Measurements from ENCODE around the gene CCDC188.

The CCDC188 gene

DNA sequence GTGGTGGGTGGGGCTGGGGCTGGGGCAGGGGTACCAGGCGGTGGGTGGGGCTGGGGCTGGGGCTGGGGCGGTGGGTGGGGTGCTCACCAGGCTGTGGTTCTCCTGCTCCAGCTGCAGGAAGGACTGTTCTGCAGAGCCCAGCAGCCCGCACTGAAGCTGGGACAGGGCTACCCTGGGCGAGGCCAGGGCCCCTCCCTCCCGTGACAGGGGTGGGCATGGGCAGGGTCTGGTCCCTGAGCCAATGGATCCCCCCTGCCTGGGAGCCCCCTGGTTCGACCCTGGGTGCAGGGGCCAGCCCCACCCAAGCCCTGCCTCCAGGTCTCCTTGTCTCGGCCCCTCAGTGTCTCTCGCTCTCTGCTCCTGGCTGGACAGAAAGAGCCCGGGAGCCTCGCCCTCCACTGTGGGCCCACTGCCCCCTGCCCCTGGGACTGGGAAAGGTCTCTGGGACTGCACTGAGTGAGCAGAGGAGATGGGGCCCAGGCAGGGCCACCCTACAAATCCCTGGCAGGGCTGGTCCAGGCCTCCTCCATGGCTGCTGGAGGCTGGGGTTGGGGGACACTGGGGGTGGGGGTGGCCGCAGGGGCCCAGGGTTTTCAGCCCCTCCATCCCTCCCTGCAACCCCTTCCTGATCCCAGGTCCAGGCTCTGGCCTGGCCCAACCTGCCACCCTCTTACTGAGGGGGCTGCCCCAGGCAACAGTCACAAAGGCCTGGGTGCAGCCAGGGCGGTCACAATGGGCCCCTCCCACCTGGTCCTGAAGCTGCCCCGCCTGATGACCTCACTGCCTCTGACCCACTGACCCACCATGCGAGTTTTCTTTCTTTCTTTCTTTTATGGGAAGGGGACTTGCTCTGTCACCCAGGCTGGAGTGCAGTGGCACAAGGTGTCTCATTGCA lies at the start of gene CCDC188:
TSS of gene CCDC188 (minus strand) at position 675 of the 895 bp plus-strand sequence. CDS start at position 606, 69 bp downstream.
- DNase-seq: no peak
- in situ Hi-C loops (cut with HindIII; ENCODE audit: low pct_ligation_motif_present, low pct_unique_long_range_greater_than_20kb, low sequenced_read_pairs): no loop called here

DNA sequence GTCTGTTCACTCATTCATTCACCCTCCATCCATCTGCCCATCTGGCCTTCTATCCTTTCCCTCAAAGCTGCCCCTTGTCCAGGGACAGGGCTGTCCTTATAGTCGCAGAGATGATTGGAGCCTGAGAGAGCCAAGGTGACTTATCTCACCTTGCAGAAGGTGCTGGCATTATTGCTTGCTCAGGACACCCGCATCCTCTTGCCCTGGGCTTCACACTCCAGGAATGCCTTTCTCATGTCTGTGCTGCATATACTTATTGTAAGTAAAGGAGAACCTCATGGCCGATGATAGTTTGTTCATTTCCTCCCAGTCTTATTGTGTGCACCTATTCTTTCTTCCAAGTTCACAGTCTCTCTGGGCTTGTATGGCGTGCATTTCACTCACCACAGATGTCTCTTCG lies 49.1 kb upstream of the CCDC188 start:
- no peak for DNase-seq
- in situ Hi-C loops (cut with HindIII; ENCODE audit: low pct_ligation_motif_present, low pct_unique_long_range_greater_than_20kb, low sequenced_read_pairs): no loop called here

DNA sequence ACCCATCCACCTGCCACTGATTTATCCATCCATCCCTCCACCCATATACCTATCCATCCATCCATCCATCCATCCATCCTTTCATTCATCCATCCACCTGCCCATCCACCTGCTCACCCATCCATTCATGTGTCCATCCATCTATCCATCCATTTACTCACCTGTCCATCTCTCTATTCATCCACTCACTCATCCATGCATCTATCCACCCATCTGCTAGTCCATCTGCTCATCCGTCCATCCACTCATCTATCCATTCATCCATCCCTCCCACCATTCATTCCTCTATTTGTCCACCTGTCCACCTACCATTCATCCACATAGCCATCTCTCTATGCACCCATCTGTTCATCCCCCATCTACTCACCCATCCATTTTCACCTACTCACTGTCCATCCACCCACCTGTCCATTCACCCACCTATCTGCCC lies 48.6 kb upstream of the CCDC188 start:
- in situ Hi-C loops (cut with HindIII; ENCODE audit: low pct_ligation_motif_present, low pct_unique_long_range_greater_than_20kb, low sequenced_read_pairs): no loop called here
- DNase-seq: no peak

DNA sequence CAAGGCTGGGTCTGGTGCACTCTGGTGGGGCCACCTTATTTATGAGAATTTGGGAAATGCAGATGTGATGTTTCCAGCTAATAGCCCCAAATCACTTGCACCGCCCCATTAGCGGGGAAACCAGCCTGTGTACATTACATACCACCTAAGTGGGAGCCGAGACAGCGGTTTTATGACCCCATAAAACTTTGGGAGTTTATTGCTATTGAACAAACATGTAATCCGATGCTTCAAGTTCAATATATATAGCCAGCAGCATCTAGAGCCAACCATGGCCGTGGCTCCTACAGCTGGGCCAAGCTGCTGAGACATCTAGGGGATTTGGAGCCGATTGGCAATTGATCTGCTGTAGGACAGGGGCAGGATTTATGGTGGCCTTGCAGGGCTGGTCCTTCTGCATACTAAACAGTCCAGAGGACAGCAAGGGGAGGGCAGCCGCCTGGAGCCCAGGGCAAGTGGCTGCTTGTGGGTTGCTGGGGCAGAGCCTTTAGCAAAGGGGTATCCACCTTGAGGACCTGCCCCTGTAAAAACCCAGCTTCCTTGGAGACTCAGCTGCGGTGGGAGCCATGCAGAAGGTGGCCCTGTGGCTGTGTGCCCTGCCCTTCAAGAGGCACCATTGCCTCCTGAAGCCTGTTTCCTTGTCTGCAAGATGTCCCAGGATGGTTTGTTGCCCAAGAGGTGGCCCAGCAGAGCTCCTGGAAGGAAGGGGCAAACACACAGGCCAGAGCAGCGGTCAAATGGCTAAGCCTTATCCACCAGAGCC lies 47.9 kb upstream of the CCDC188 start:
- in situ Hi-C loops (cut with HindIII; ENCODE audit: low pct_ligation_motif_present, low pct_unique_long_range_greater_than_20kb, low sequenced_read_pairs): no loop called here
- no peak for DNase-seq

DNA sequence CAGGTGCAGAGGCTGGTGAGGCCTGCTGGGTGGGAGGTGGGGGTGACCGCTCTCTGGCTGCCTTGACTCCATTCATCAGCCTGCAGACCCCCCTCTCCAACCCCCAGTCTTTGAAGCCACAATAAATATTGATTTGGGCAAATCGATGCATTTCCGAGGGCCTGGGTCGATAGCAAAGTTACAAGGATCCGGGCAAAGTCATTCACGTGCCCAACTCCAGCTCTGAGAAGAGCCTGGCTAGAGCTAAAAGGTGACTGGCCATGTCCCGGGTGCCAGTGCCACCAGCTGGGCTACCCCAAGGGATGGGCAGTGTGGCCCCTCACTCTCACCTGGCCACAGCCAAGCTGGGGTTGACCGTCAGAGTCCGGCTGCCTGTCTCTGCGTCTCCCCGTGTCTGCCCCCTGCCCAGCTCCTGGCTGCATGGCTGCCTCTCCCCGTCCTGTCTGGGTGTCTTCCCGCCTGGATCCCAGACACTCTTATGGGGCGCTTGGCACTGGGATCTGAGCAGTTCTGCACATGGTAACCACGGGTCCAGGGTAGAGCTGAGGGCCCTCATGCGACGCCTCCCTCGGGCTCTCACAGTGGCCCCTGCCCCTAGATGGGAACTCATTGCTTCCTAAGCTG lies 46.7 kb upstream of the CCDC188 start:
- in situ Hi-C loops (cut with HindIII; ENCODE audit: low pct_ligation_motif_present, low pct_unique_long_range_greater_than_20kb, low sequenced_read_pairs): no loop called here
- DNase-seq: no peak

DNA sequence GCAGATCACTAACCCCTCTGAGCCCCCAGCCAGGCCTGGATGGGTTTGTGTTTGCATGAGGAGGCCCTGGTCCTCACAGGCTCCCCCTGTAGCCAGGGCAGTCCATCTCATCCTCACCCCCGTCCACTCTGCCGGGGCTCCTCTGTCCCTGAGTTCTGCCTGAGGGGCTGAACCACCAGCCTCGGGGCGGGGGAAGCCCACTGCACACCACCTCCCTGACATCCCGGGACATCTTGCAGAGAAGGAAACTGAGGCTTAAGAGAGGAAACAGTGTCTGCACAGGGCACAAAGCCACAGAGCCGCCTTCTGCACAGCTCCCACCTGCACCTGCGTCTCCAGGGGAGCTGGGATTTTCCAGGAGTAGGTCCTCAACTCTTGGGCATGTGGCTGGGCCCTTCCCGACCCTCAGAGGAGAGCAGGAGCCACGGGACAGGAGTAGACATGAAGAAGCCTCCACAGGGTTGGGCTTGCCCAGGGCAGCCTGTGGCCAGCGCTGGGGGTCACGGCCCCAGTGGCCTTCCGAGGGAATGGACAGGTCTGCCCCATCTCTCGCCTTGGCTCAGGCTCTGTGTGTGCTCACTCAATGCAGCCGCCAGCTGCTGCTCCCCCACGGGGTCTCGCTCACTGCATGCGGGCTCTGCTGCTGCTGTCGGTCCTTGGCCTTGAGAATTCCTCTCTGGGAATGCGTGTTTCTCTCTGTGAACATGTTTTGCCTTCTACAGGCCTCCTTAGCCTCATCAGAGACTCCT lies 45.4 kb upstream of the CCDC188 start:
- DNase-seq: no peak
- in situ Hi-C loops (cut with HindIII; ENCODE audit: low pct_ligation_motif_present, low pct_unique_long_range_greater_than_20kb, low sequenced_read_pairs): no loop called here

DNA sequence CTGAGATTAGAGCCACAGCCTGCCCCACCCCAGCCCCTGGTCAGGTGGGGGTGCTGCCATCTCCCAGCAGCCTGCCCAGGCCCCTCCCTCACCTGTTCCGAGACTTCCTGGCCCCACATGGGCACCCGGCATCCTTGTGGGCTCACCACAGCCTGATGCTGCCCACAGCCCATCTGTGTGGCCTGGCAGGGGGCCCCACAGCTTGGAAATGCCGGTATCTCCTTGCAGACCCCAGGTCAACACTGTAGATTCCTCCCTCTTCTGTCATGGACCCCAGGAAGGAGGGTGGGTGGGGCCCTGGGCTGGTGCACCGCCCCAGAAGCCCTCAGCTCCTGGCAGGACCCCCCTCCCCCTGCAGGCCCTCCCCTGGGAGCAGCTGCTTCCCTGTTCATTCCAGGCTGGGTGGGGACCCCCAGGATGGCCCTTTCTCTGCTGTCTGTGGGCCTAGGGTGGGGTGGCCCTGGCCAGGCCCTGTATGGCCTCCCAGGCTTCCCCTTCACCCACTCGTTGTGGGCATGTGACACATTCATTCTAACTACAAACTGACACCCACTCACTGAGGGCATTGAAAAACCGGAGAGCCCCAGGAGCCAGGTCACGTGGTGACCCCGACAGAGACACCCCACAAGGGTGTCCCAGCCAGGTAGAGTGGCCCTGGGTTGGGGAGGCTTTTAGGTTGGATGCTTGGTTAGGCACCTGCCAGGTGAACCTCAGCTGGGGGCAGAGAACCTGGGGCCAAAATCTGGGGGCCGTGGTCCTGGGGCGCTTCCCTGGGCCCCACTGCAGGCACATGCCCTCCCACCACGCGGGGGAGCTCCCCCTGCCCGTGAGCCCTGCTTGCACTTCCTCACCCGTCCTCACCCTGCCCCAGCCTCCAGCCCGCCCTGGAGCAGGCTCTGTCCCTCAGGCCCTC lies 44.1 kb upstream of the CCDC188 start:
- in situ Hi-C loops (cut with HindIII; ENCODE audit: low pct_ligation_motif_present, low pct_unique_long_range_greater_than_20kb, low sequenced_read_pairs): no loop called here
- DNase-seq: no peak

DNA sequence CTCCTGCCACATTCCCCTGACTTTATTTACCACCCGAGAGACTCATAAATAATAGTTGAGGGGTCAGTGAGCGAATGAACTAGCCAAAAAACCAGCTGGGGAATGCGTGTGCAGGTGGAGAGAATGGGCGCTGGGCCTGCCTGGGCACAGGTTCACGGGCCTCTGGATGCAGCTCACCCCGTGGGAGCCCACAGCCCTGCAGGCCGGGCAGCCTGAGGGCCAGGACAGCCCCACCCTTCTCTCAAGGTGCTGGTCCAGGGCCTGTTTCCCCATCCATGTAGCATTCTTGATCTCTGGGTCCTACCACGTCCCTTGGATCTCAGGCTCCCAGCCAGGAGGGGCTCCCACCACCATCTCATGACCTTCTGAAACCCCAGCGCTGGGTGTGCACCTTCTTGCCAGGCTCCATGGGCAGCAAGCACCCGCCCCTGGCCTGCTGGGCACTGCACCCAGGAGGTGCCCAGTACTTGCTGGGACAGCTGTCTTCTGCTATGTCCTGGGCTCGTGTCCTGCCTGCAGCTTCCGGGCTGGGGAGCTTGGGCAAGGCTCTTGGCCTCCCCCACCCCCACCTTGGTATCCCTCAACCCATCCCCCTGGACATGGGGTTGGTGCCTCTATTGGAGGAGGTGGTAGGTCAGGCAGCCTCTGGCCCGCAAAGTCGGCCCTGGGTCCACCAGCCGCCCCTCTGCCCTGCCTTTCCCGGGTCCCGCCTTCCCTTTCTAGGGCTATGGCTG lies 43.1 kb upstream of the CCDC188 start:
- in situ Hi-C loops (cut with HindIII; ENCODE audit: low pct_ligation_motif_present, low pct_unique_long_range_greater_than_20kb, low sequenced_read_pairs): no loop called here
- no peak for DNase-seq

DNA sequence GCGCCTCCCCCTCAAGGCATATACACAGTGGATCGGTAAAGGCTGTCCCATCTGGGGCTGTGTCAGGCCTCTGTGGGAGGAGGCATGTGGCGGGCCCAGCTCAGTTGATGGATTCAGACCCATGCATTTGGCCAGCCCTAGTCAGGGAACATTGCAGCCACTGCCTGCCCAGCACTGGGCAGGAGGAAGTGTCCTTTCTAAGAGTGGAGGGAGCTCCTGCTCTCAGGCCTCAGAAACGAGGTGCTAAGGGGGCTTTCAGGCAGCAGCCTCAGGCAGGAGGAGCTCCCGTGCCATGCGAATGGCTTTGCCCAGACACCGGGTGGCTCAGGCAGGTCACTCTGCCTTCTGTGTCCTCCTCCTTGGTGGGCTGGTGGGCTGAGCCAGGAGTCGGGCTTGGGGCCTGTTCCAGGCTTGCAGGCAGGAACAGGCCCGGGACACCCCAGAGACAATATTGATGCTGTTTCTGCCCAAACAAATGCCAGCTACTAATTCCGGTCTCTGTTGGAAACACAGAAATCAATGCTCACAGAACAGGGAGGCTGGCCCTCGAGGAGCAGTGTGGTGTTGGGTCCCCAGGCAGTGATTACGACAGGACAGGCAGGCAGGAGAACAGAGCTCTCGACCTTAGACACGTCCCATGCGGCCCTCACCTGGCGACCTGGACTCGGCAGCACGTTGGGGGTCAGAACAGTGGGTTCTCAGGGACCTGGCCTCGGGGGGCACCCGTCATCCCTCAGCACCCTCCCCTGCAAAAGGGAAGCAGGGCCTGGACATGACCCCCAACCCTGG lies 42.3 kb upstream of the CCDC188 start:
- in situ Hi-C loops (cut with HindIII; ENCODE audit: low pct_ligation_motif_present, low pct_unique_long_range_greater_than_20kb, low sequenced_read_pairs): no loop called here
- DNase-seq: no peak

DNA sequence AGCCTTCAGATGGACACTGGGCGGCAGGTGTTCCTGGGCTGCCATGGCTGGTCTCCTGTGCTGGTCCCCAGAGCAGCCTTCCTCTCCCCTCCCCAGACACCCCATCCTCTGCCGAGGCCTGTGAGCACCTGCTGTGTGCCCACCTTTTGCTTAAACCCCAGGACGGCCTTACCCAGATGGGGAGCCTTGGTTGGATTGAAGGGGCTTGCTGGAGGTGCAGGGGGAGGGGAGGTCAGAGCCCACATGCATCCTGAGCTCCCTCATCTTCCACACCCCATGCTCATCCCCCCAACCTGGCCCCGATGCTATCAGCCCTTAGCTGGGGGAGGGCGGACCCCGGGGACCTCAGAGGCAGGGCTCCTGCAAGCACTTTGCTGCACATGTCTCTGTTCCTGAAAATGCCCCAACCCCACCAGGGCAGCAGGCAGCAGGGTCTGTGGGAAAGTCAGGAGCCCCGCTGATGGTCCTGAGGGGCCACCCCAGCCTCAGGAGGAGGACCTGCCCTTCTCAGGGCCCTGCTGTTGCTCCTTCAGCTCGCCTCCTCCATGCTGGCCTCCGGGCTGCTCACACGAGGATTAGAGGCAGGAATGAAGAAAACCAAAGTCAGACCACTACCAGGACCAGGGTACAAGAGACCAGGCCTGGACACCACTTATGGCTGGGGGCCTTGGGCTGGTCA lies 41.6 kb upstream of the CCDC188 start:
- no peak for DNase-seq
- in situ Hi-C loops (cut with HindIII; ENCODE audit: low pct_ligation_motif_present, low pct_unique_long_range_greater_than_20kb, low sequenced_read_pairs): no loop called here

DNA sequence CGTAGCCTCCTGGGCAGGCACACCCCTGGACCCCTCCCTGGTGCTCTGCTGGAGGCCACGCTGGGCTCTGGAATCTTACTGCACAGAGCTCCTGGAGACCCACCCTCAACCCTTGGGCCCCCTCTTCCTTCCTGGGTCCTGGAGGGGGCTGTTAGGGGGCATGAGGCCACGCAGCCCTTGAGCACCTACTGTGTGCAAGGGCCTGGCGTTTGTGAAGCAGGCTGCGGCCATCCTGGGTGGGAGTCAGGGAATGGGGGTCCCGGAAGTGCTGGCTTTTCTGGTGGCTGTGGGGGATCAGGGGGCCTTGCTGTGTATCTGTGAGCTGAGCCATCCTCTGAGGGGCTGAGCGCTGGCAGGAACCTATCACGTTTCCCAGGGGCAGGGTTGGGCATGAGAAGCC lies 40.9 kb upstream of the CCDC188 start:
- no peak for DNase-seq
- in situ Hi-C loops (cut with HindIII; ENCODE audit: low pct_ligation_motif_present, low pct_unique_long_range_greater_than_20kb, low sequenced_read_pairs): no loop called here

DNA sequence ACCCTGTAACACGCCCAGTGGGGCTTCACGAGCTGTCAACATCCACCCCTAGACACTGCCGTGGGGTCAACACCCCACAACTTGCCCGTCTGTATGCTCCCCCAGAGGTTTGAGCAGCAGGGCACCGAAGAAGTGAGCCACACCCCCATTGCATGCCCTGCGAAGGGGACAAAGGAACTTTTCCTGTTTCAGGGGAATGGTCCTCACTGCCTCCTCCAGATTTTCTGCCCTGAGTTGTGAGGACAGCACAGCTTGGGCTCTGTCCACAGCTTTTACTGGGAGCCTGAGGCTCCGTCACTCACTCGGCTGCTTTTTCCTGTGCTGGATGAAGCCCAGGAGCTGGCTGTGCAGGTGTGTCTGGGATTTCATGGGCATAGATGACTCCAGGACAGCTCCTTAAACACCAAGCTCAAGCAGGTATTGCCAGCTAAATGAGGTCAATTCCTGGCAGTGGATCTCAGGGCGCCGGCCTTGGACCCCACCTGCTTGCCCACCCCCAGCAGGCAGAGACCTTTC lies 40.2 kb upstream of the CCDC188 start:
- in situ Hi-C loops (cut with HindIII; ENCODE audit: low pct_ligation_motif_present, low pct_unique_long_range_greater_than_20kb, low sequenced_read_pairs): no loop called here

DNA sequence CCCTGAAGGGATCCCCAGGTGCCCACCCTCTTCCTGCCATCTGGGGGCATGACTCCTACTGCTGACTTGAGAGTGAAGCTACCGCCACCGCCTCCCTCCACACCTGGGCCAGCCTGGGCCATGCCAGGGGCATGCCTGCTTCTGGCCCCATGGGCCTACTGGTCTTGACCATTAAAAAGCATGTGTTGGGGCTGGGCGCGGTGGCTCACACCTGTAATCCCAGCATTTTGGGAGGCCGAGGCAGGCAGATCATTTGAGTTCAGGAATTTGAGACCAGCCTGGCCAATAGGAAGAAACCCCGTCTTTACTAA lies 37.7 kb upstream of the CCDC188 start:
- DNase-seq: no peak
- in situ Hi-C loops (cut with HindIII; ENCODE audit: low pct_ligation_motif_present, low pct_unique_long_range_greater_than_20kb, low sequenced_read_pairs): no loop called here

More for the DNA sequence above, 40.2 kb upstream of the CCDC188 start:
- DNase-seq: no peak

DNA sequence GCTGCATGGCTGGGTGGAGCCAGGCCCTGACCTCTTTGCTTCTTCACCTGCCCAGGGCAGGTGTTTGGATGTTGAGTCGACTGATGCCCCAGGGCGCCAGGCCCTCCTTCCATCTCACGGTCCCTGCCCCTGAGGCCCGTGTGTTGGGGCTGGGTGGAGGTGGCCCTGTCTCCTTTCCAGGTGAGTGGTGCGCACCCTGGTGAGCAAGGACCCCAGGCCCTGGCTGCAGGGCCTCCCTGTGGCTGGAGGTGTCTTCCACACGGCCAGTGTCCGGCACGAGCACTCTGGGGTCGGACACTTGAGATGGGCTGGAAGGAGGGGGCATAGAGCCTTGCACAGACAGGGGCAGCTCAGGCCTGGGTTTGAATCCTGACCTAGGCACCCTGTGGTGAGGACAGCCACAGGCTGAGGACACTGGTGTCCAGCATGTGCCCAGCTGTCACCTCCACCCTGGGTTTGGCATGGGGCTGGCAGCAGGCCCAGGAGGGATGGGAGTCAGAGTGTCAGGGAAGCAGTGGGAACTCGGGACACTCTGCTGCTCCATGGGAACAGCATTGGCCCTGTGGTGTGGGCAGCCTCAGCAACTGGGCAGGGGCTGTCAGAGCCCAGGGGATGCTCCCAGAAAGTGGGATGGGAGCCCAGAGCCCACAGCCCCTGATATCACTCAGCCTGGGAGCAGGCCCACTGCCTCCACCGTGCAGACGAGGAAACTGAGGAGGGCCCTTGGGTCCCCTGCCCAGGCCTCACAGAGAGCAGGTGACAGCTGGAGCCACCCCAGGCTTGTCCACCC lies 37.1 kb upstream of the CCDC188 start:
- in situ Hi-C loops (cut with HindIII; ENCODE audit: low pct_ligation_motif_present, low pct_unique_long_range_greater_than_20kb, low sequenced_read_pairs): no loop called here
- no peak for DNase-seq

DNA sequence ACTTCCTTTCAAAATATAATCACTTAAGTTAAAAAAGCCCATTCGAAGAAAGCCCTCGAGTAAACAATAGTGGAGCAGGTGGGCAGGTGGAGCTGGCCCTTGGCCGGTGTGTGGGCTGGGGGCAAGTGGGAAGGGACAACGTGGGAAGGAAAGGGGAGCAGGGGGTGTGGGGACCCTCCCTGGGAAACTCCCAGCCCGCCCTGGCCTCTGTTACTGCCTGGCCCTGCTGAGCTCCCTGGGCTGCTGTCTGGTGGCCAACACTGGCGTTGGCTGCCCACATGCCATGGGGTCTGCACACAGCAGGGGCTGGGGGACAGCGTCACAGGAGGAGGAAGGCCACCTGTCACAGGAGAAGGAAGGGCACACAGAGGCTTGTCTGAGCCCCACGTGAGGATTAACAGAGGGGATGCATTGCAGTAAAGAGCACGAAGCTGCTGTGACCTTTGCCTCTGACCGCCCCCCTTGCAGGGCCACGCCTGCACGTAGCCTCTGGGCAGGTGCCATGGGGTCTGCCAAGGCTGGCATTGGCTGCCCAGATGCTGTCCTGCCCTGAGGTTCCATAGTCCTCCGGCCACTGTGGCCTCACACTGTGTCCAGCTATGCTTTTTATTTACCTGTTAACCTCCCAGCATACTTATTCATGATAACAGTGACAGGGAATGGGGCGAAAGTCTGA lies 36.2 kb upstream of the CCDC188 start:
- in situ Hi-C loops (cut with HindIII; ENCODE audit: low pct_ligation_motif_present, low pct_unique_long_range_greater_than_20kb, low sequenced_read_pairs): no loop called here
- no peak for DNase-seq
